Measurements from ENCODE around the gene CENPX.
"Not testable (repeated sequence)": the region's sequence is repeated elsewhere in the genome, so short reads cannot be mapped to it uniquely, and the experiment has no call there.

Gene CENPX

DNA sequence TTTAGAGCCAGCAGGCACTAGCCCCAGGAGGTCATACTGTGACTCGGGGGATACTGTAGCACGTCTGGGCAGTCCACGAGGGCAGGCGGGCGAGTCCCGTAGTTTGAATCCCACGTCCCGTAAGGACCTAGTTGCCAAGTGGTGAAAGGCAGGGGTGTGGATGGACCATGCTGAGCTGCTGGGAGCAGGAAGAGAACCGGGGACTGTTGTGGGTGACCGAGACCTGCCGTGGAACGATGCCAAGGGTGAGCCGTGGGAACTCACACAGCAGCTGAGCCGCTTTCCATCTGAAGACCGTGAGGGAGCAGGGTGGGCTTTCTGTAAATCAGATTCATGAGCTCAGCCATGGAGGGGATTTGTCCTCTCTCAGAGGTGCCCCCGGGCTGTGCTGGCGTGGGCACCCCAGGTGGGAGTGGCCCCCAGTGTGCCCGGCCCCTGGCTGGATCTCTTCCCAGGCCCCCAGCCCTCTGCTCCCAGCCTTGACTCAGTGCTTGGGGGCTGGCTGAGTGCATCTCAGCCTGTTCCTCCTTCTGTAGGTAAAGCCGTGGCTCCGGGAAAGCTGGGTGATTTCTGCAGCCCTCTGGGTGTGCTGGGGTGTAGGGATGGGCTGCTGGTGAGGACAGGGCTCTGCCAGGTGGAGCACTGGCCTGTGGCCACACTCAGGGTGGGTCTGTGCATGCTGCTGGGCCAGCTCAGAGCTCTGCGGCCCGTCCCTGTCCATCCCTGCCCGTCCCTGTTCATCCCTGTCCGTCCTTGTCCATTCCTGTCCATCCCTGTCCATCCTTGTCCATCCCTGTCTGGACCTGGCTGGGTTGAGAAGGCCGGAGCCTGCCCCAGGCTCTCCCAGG, 31.6 kb downstream of the CENPX start:
- intact Hi-C loops (cut with DNase I): no loop called here

DNA sequence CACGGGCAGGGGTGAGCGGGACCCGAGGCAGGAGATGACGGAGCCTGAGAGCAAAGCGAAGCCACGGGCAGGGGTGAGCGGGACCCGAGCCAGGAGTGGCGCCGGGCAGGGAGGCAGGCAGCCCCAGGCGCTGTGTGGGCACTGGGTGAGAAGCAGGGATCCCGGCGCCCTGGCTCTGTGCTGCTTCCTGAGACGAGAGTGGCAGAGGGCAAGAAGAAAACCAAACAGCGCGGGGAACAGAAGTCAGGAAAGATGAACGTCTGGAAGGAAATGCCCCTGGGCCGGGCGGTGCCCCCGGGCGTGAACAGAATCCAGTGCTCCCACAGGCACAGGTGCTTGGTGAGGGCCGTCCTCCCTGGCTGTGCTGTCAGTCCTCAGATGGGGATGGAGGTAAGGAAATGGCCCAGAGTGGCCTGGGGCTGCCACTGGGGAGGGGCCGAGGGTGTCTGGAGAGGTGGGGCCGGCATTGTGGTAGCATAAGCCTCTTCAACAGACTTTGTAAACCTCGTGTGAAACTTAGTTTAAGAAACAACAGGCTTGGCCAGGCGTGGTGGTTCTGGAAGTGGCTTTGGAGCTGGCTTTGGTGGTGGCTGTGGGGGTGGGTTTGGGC, 35.4 kb downstream of the CENPX start:
- intact Hi-C loops (cut with DNase I): no loop called here
- peak in 1 of 10 donors; percentile 79 for DNase-seq

More for the DNA sequence above, 31.6 kb downstream of the CENPX start:
- DNase-seq: peak in 1 of 10 donors; percentile 79

DNA sequence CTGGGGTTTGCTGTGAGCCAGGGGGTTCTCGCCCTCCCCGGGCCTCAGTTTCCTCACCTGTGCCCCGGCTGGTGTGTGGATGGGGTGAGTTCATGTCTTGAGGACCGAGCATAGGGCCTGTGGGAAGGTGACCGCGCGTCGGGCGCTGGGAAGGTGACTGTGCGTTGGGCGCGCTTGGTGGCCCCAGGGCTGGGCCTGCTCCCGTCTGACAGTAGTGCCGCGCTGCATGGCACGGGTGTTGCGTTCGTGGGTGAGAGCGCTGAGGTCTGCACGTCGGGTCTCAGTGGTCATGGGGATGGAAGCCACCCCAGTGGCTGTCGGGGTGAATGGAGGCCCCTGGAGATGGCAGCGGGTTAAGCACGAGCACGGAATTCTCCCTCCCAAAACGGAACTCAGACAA, 36.1 kb downstream of the CENPX start:
- DNase-seq: no peak
- intact Hi-C loops (cut with DNase I): no loop called here

DNA sequence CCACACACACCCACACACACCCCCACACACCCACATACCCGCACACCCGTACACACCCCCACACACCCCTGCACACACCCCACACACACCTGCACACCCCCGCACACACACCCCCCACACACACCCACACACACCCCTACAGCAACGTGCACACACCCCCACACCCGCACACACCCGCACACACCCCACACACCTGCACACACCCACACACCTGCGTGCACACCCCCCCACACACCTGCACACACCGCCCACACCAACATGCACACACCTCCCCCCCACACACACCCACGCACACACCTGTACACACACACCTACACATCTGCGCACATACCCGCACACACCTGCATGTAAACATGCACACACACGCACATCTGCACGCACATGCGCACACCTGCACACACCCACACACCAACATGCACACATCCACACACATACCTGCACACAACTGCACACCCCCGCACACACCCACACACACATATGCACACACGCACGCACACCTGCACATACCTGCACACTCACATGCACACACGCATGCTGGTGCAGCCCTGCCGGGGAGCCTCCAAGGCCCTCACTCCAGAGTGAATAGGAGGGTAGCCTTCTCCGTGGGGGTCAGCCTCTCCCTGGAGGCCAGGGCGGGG, 37.8 kb downstream of the CENPX start:
- intact Hi-C loops (cut with DNase I): no loop called here
- DNase-seq: no peak

DNA sequence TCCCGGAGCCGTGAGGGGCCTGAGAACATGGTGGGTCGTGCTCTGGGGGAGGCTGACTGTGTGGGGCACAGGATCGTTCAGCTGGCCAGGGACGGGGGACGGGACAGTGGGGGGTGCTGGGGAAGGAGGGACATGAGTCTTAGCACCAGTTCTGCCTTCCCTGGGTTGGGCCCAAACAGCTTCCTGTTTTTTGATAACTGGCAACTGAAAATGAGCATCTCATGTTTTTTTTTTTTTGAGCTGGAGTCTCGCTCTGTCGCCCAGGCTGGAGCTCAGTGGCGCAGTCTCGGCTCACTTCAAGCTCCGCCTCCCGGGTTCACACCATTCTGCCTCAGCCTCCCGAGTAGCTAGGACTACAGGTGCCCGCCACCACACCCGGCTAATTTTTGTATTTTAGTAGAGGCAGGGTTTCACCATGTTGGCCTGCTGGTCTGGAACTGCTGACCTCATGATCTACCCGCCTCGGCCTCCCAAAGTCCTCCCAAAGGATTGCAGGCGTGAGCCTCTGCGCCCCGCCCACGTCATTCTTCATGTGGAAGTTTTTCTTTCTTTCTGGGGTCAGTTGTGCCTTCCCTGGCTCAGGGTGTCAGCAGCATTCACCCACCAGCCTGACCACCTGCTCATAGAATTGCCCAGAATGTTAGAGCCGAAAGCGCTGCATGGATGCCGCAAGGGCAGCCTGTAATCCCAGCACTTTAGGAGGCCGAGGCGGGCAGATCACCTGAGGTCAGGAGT, 38.9 kb downstream of the CENPX start:
- no peak for DNase-seq
- intact Hi-C loops (cut with DNase I): no loop called here

DNA sequence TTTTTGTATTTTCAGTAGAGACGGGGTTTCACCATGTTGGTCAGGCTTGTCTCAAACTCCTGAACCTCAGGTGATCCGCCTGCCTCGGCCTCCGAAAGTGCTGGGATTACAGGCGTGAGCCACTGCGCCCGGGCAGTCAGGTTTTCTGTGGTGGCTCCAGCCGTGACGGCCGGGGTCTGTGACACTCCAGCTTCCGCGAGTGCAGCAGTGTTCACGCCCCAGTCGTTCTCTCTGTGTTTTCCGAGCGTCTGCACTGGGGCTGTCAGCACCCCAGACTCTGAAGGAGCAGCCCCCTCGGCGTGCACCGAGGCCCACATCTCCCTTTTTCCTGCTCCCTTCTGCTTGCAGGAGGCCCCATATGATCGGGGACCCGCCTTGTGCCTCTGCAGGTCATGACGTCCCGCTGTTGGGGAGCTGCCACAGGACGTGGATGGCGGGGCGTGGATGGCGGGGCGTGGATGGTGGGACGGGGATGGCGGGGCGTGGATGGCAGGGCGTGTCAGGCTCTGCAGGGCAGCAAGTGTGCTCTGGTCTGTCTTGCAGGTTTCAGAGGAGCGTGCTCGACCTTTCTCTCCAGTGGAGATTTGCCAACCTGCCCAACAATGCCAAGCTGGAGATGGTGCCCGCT, 39.6 kb downstream of the CENPX start:
- DNase-seq: no peak
- intact Hi-C loops (cut with DNase I): no loop called here

DNA sequence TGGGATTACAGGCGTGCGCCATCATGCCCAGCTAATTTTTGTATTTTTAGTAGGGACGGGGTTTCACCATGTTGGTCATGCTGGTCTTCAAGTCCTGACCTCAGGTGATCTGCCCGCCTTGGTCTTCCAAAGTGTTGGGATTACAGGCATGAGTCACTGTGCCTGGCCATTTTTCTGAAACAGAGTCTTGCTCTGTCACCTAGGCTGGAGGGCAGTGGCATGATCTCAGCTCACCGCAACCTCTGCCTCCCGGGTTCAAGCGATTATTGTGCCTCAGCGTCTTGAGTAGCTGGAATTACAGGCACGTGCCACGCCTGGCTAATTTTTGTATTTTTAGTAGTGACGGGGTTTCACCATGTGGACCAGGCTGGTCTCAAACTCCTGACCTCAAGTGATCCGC, 41.2 kb downstream of the CENPX start:
- DNase-seq; intact Hi-C loops (cut with DNase I): not testable (repeated sequence)

DNA sequence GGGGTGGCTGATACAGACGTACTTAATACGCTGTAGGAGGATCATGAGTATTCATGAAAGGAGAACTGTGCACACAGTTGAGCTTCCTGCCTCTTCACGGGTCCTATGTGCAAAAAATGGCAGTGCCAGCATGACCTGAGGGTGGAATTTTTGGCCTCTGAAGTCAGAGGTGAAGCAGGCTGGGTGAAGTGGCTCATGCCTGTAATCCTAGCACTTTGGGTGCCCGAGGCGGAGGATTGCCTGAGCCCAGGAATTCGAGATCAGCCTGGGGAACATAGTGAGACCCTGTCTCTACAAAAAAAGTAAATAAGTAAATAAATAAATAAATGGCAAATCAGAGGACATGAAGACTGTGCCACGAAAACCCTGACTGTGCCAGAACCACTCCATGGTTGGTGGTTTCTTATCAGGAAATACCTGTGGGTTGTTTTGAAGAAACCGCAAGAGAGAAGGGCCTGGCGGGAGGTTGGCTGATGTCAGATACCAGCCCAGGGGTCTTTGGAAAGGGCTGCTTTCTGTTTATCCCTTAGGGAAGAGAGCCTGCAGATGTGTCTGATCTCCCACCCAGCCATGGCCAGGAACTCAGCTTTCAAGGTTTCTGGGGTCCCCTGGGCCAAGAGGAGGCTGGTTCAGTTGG, 41.9 kb downstream of the CENPX start:
- intact Hi-C loops (cut with DNase I): no loop called here
- no peak for DNase-seq

DNA sequence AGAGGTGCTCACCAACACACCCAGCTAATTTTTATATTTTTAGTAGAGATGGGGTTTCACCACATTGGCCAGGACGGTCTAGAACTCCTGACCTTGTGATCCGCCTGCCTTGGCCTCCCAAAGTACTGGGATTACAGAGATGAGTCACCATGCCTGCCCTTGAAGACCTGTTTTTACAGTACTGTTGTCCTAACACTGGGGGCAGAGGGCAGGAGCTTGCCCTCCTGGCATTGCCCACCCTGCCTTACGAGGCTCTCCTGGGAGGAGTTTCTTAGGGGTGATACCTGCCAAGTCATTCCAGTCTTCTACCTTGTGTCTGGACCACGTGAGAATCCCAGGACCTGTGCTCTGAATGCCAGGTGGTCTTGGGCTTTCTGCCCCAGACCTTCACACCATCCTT, 42.6 kb downstream of the CENPX start:
- intact Hi-C loops (cut with DNase I): no loop called here
- no peak for DNase-seq

DNA sequence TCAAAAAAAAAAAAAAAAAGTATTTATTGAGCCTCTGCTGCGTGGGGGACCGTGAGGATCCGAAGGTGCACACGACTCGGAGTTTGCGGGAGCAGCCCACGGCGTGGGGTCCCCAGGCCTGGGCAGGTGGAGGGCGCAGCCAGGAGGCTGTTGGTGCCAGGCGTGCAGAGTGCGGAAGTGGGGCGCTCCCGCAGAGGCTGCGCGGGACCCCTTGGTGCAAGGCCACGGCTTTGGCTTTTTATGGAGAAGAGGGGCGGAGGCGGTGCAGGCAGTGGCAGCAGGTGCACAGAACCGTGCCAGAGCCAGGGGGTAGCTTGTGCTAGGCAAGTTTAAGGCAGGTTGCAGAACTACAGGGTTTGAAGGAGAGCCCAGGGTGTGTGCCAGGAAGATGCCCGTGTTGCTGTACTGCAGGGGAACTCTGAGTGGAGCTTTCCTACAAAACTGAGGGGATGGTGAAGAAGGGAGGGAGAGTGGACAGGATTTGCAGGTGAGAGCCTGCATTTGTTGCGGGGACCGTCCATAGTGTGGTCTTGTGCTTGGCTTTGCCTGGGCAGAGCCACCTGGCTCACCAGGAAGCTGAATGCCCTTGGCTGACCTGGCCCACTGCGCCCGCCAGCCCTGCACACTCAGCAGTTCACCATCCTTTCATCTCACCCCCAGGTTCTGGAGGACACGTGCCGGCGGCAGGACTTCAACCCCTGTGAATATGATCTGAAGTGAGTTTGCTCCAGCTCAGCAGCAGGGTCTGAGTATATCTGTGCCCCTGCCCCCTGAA, 44.0 kb downstream of the CENPX start:
- DNase-seq: peak in 1 of 10 donors; percentile 81
- intact Hi-C loops (cut with DNase I): no loop called here

DNA sequence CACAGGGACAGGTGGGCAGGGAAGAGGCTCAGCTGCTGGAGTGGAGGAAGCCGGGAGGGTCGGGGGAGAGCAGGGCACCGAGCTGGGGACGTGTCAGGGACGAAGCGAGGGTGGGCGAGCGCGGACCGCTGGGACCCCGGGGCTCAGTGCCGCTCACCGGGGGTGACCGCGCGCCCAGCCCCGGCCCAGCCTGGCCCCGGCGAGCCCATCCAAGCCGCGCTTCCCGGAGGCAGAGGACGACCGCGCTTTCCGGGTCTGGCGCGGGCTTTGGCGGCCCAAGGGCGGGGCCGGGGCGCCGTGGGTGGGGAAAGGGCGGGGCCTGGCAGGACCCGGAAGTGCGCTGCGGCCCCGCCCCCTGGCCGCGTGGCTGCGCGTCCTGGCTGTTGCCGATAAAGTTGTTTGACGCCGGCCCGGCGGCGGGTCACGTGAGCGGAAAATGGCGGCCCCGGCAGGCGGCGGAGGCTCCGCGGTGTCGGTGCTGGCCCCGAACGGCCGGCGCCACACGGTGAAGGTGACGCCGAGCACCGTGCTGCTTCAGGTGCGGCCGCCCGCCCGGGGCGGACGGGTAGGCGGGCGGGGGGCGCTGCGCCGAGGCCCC, 45.4 kb downstream of the CENPX start, which contains the start of gene ASPSCR1:
Gene ASPSCR1 (plus strand): TSS at position 419 of the 598 bp plus-strand sequence. CDS start 18 bp downstream, at position 437.
- peak; percentile 78 to 98 (median 88) for DNase-seq
- intact Hi-C loops (cut with DNase I): no loop called here

DNA sequence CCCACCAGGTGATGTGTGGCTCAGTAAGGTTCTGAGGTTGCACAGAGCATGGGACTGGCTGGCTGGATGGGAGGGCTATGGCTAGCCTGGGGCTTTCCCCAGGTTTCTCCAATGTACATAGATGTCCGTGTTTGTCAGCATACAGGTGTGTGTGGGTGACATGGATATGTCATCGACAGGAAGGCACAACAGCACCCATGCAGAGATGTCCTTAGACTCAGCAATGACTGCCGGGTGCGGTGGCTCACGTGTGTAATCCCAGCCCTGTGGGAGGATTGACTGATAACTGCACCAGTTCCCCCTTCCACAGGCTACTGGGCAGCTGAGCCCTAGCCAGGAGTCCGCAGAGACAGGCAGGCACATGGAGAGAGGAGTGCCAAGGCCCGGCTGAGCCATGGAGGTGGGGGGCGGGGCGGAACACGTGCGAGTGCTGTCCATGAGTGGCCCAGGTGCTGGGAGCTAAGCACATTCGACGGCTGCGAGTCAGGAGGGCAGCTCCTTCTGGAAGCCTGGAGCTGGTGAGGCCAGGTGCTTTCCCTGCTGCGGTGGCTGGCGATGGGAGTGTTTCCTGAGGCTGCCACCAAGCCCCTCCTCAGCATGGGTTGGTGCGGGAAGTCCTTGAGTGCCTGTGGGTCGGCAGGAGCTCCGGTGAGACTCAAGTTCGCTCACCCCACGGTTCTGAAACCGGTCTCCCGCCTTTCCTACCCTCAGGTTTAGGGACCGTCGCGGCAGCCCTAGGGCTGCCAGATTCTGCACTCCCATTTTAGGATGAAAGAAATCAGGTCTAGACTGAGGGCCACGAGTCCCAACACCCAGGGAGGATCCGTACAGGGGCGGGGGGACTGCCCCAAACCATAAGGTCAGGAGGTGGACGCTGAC, 46.1 kb downstream of the CENPX start:
- peak in 2 of 10 donors; percentile 77 to 82 for DNase-seq
- intact Hi-C loops (cut with DNase I): no loop called here

DNA sequence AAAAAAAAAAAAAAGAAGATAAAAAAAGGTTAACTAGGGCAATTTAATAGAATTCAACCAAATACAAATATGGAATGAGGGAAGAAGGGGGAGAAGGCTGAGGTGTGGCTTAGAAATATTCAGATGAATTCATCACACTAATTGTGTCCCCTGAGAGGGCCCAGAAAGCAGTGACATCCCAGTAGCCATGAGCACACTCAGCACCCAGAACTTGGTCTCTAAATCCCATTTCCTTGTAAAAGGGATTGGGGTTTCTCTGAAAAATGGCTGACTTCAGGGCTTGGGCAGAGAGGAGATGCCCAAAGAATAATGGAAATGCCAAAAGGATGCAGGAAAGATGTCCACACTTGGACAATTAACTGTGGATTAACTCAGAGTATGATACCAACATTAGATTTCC, 49.2 kb downstream of the CENPX start:
- intact Hi-C loops (cut with DNase I): no loop called here

DNA sequence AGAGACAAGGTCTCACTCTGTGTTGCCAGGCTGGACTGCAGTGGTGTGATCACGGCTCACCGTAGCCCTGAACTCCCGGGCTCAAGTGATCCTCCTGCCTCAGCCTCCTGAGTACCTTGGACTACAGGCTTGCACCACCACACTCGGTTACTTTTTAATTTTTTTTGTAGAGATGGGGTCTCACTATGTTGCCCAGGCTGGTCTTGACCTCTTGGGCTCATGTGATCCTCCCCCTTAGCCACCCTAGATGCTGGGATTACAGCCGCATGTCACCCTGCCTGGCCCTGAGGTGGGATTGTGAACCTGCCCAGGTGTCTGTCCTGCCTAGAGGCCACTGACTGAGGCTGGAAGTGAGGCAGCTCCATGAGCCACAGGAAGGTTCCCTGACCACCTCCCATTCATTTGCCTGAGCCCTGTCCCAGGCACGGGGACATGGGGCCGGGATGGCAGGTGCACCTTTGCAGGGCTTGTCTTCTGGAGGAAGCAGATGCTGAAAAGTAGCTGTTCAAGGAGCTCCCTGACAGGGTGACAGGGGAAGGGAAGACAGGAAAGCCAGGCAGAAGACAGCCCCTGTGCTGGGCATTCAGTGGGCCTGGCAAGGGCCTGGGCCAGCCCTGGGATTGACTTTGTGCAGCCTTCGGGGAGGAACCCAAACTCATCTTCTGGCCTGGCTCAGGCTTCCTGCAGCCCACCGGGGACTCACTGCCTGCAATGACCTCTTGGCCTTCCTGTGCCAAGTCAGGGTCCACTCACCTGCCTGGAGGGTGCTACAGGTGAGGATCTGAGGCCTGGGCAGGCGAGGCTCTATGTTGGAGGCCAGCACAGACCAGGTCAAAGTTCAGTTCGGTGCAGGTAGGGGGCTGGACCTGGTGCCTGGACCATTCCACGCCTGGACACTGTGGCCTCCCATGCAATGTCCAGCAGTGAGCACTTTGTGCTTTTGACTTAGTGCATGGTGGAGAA, 53.5 kb downstream of the CENPX start:
- intact Hi-C loops (cut with DNase I): no loop called here
- DNase-seq: no peak

More for the DNA sequence above, 49.2 kb downstream of the CENPX start:
- no peak for DNase-seq

All from posterior cingulate gyrus (tissue), 11 donors.